PFSK-1 (cell line): ENCODE data around the gene FGGY.

Source experiments
- FOXP2 ChIP-seq: optimal IDR thresholded peaks from 2 replicates; pipeline ENCODE3; 2011; ENCODE audit warnings: borderline replicate concordance, control low read depth, inconsistent platforms; ENCODE audit not compliant: insufficient read depth; ENCODE audit errors: extremely low read length, extremely low read depth
- POLR2AphosphoS5 ChIP-seq: IDR thresholded peaks from 2 replicates; pipeline ENCODE4 v1.6.1; 2012; ENCODE audit warnings: low read depth, mild to moderate bottlenecking, control low read depth, low read length, moderate library complexity
- REST ChIP-seq, 2 experiments: IDR thresholded peaks; 2 replicates each; pipeline versions ENCODE4 v1.6.1 to v1.8.0; 2011 to 2012; ENCODE audit warnings: low read depth in 2 of 2, low read length in 2 of 2, control low read depth in 1 of 2, inconsistent platforms in 1 of 2, mild to moderate bottlenecking in 1 of 2, moderate library complexity in 1 of 2; ENCODE audit not compliant: insufficient read depth in 1 of 2
- SIN3A ChIP-seq: IDR thresholded peaks from 2 replicates; pipeline ENCODE4 v1.6.1; 2012; ENCODE audit warnings: mild to moderate bottlenecking, low read length, moderate library complexity, borderline replicate concordance; ENCODE audit not compliant: insufficient read depth
- TAF1 ChIP-seq: IDR thresholded peaks from 2 replicates; pipeline ENCODE4 v1.6.1; 2012; ENCODE audit warnings: low read length, control low read depth, borderline replicate concordance; ENCODE audit not compliant: insufficient read depth

- TF ChIP-seq REST (IDR thresholded peaks at IDR 0.05; ENCODE audit: insufficient read depth in 1 of 2, low read depth in 2 of 2, low read length in 2 of 2), result no peak
- TF ChIP-seq TAF1, result no peak
- no peak for TF ChIP-seq SIN3A
- TF ChIP-seq POLR2AphosphoS5, result no peak
- TF ChIP-seq FOXP2, result no peak
Observed at GRCh38 chr1:59418363-59419144, 121.7 kb downstream of the FGGY start.
